Psoas muscle (tissue), 8 donors: Measurements from ENCODE around the gene TYW1. TPM values are rescaled to one million over a fixed set of nuclear protein-coding genes. Genes with fewer than 3 reads are reported as not detected.
"Not testable (repeated sequence)": the region's sequence is repeated elsewhere in the genome, so short reads cannot be mapped to it uniquely, and the experiment has no call there.

Experiments
- ATAC-seq, 4 donors: fragments of 200-7000 bp; cut with Tn5 transposase; one replicate each; pipeline ENCODE4 v1.9.1; 2020; ENCODE audit warnings: moderate library complexity in 3 of 4, mild to moderate bottlenecking in 2 of 4
- DNase-seq, 2 donors: peaks; one replicate each; pipeline ENCODE4 v3.0.0-alpha.2; 2020
- H3K27ac ChIP-seq: fragments of 200-600 bp; one replicate; pipeline ENCODE4 v1.8.0; 2022
- H3K27me3 ChIP-seq, 3 donors: fragments of 200-600 bp in 1 of 3; one replicate each; pipeline versions ENCODE4 v1.6.1 to v1.8.0; 2013 to 2022; ENCODE audit warnings: low read length in 2 of 3, mild to moderate bottlenecking in 2 of 3, moderate library complexity in 1 of 3; ENCODE audit not compliant: insufficient read depth in 3 of 3
- H3K36me3 ChIP-seq, 2 donors: fragments of 200-600 bp in 1 of 2; one replicate each; pipeline versions ENCODE4 v1.6.1 to v1.8.0; 2013 to 2022; ENCODE audit warnings: low read depth in 1 of 2, mild to moderate bottlenecking in 1 of 2, moderate library complexity in 1 of 2; ENCODE audit not compliant: insufficient read depth in 1 of 2
- H3K4me1 ChIP-seq: fragments of 200-600 bp; one replicate; pipeline ENCODE4 v1.8.0; 2022
- H3K4me3 ChIP-seq: fragments of 200-600 bp; one replicate; pipeline ENCODE4 v1.8.0; 2022; ENCODE audit warnings: mild to moderate bottlenecking
- H3K9me3 ChIP-seq: fragments of 200-600 bp; one replicate; pipeline ENCODE4 v1.8.0; 2022
- WGBS, 3 donors: extraction: QIAGEN DNeasy Blood & Tissue Kit; methylation state at CpG; one replicate each; pipeline versions ENCODE4 v1.1.6 to v1.1.7; 2013; 5-methylcytosine and 5-hydroxymethylcytosine counted together
- intact Hi-C, 2 donors: fragments of 100-400 bp; cut with DNase I; formaldehyde crosslinking; loops; one replicate each; pipeline versions ENCODE4 v1.11.0 to v1.14.2; 2022
- polyA plus RNA-seq, 3 donors: library from polyadenylated mRNA; stranded (reverse); fragments of 200-250 nt; gene quantifications; one replicate each; pipeline ENCODE4 v1.2.3, GENCODE V29; 2013
- total RNA-seq, 4 donors: library from RNA; stranded (reverse); fragmentation: NEBNext Ultra II Directional in 2 of 4; extraction: Animal tissue kit (Norgen Biotek cat#: 25700) in 2 of 4; gene quantifications; one replicate each; pipeline versions ENCODE4 v1.2.1 to v1.2.4, GENCODE V29; 2021 to 2023
- TF ChIP-seq, protein P1 (sequence below): fragments of 200-600 bp; IDR thresholded peaks from one replicate; pipeline ENCODE4 v1.8.0; 2022; ENCODE audit warnings: antibody characterized with exemption
- donor health status: healthy with polysubstance abuse.
- donor health status: DM: no; HTN: no; CAD: no; lungs with moderate emphysema.
- donor health status: Bipolar disorder and iron deficiency.
- donor health status: healthy.
- donor health status: DM: yes; HTN: yes; CAD: no.
- donor health status: DM: no; HTN: no; CAD: no.
- donor health status: DM: no; HTN: no; CAD: no.
- donor health status: DM: yes; HTN: yes; CAD: no.

Gene TYW1
- total and polyA plus RNA-seq, 7 donors, result 9.3 to 20.1 (median 10.7) TPM

DNA sequence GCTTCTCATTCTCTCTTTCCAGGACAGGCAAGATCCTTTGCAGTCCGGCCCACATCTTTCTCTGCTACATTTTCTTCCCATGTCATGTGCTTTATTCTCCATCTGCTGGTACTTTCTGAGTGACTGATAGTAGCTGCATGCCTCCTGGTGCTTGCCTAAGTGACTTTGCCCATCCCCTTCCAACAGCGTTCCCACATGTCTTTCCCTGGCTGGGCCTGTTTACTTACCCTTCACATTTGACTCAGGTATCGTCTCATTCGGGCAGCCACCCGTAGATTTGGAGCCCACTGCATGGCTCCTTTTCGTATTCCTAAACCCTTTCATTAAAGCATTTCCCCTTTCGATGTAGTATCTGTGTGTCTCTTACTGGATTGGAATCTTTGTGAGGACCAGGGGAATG is 24.6 kb downstream of the TYW1 start:
- peaks cover 8% of the 10 kb centered on the region for H3K4me1 ChIP-seq
- H3K27me3 ChIP-seq, result no peaks in the 10 kb centered on the region
- 87 to 94% (median 92%) methylated on average over 7 of the region's 7 CpGs for WGBS, 3 donors
- no peak for DNase-seq
- no peak overlapping the region for H3K4me3 ChIP-seq
- H3K27ac ChIP-seq, result no peak overlapping the region
- H3K36me3 ChIP-seq, result peaks cover 8 to 88% of the 10 kb centered on the region in 2 donors
- ATAC-seq, result no peak
- H3K9me3 ChIP-seq, result no peaks in the 10 kb centered on the region
- intact Hi-C loops, result no loop called here
- TF ChIP-seq, protein P1, sequence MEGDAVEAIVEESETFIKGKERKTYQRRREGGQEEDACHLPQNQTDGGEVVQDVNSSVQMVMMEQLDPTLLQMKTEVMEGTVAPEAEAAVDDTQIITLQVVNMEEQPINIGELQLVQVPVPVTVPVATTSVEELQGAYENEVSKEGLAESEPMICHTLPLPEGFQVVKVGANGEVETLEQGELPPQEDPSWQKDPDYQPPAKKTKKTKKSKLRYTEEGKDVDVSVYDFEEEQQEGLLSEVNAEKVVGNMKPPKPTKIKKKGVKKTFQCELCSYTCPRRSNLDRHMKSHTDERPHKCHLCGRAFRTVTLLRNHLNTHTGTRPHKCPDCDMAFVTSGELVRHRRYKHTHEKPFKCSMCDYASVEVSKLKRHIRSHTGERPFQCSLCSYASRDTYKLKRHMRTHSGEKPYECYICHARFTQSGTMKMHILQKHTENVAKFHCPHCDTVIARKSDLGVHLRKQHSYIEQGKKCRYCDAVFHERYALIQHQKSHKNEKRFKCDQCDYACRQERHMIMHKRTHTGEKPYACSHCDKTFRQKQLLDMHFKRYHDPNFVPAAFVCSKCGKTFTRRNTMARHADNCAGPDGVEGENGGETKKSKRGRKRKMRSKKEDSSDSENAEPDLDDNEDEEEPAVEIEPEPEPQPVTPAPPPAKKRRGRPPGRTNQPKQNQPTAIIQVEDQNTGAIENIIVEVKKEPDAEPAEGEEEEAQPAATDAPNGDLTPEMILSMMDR, result no peak

DNA sequence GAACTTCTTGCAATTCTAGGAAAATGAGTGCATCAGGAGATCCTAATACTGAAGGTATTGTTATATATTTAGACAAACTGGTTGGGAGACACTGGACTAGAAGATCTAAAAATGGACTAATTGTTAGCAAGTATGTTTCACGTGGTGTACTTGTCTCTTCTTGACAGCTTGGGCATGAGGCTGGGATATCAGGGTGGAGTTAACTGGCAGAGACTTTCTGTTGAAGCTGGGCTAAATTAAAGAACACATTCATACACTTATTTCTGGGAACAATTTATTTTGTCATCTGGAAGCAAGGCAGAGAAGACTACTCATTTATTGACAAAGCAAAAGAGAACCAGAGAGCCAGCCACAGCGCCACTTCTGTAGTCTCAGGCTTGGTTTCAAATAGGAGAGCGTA is 25.9 kb downstream of the TYW1 start:
- no peaks in the 10 kb centered on the region for H3K27me3 ChIP-seq
- ATAC-seq, result peak; percentile 35 to 80 (median 57)
- peaks cover 8% of the 10 kb centered on the region for H3K4me1 ChIP-seq
- TF ChIP-seq, protein P1, result no peak
- H3K36me3 ChIP-seq, result peaks cover 8 to 76% of the 10 kb centered on the region in 2 donors
- DNase-seq, result no peak
- peak overlapping the region; percentile 21 for H3K27ac ChIP-seq
- WGBS, 3 donors, result 64 to 79% (median 66%) methylated on average over 3 of the region's 3 CpGs
- H3K4me3 ChIP-seq, result no peak overlapping the region
- intact Hi-C loops, result no loop called here
- H3K9me3 ChIP-seq, result no peaks in the 10 kb centered on the region

DNA sequence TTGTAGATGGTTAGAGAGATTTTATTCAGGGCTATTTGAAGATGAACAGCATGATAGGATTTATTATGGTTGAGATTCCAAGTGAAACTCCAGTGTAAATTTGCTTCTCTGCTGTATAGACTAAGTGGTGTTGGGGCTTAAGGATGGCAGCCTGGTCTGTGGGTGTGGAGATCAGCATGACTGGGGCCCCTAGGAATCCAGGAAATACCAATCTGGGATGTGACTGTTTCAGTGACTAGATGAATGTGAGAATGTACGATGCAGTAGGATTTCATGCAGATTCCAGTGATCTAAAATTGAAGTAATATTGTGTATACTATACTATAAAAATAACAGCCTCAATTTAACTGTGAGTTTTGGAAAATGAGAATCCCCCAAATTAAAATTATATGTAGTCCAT is 28.8 kb downstream of the TYW1 start:
- H3K27ac ChIP-seq, DNase-seq, ATAC-seq, H3K4me1 ChIP-seq, H3K4me3 ChIP-seq, H3K27me3 ChIP-seq, intact Hi-C loops, H3K9me3 ChIP-seq: not testable (repeated sequence)
- WGBS, 3 donors, result 61 to 81% (median 66%) methylated on average over 1 of the region's 1 CpG
- peaks cover under 1 to 56% of the 10 kb centered on the region in 2 donors for H3K36me3 ChIP-seq

DNA sequence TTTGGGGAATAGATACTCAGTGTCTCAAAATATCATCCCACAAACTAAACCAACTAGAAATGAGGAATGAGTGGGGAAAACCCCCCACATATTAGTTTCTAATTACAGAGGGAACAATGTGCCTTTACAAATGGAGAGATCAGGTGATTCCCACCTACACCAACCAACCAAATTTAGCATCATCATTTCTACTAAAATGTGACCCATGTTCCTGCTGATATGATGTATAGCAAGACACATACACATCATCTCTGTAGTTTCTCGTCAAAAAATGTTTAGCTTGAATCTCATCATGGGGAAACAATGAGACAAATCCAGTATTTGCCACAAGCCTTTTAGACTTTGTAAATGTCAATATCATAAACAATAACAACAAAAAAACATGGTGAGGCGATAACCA is 35.1 kb downstream of the TYW1 start:
- H3K4me1 ChIP-seq, H3K27ac ChIP-seq, DNase-seq, ATAC-seq, H3K27me3 ChIP-seq, H3K9me3 ChIP-seq, H3K4me3 ChIP-seq, intact Hi-C loops: not testable (repeated sequence)
- H3K36me3 ChIP-seq, result peaks cover 0 to 15% of the 10 kb centered on the region in 2 donors
- WGBS, 3 donors, result 92 to 100% (median 93%) methylated on average over 1 of the region's 2 CpGs

DNA sequence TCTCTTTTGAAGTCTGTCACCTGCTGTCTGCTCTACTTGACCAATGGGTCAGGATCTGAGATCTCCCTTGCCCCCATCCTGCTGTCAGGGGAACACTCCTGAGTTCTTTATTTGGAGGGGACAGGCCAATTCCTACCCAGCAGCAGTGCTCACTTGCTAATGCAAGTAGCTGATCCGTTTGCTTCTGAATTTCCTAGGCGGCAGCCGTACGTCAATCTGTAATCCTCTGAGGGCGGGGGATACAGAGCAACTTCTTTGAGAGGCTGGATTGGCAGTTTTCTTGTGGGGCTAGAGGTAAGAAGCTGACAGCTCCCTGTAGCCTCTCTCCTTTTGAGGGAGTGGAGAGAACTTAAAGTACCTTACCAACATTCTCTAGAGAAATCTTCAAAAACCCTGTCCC is 36.6 kb downstream of the TYW1 start:
- no peaks in the 10 kb centered on the region for H3K27me3 ChIP-seq
- WGBS, 3 donors, result 81 to 96% (median 86%) methylated on average over 5 of the region's 5 CpGs

DNA sequence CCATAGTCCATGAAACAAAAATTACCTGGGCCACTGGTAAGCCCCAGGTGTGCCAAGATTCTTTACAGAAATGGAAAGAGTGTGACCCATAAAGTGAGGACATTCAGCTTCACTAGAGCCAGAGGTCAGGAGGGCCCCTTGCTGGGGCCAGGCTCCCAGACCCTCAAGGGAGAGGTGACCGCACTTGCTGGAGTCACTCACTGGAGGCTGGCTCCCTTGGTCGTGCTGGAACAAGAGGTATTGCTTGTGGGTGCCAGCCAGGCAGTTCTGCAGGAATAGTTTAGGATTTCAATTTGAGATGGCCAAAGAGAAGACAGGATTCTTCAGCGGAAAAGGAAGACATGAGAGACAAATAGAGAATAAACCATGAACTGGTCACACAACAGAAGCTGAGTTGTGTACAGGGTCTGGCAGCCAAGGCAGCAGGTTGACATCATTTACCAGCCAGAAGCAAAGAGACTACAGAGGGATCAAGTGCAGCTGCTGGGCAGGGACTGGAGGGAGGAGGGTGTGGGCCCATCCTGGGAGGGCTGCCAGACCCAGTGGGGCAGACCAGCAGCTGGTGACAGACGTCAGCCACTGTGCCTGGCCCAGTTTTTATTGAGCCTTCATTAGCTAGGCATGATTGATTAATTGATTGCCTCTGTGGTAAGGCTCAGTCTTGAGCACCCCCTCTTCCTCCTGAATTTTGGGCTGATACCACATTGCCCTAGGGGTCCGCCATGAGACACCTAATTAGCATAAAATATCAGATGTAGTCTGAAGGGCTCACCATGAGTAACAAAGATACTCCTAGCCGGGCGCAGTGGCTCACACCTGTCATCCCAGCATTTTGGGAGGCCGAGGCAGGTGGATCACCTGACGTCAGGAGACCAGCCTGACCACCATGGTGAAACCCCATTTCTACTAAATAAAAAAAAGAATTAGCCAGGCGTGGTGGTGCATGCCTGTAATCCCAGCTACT is 40.1 kb downstream of the TYW1 start:
- H3K9me3 ChIP-seq, H3K4me1 ChIP-seq, H3K36me3 ChIP-seq, intact Hi-C loops, H3K27me3 ChIP-seq: not testable (repeated sequence)
- H3K27ac ChIP-seq, result peak overlapping the region; percentile 89
- 33 to 49% (median 40%) methylated on average over 9 to 10 of the region's 10 CpGs for WGBS, 3 donors
- peak overlapping the region; percentile 8 for H3K4me3 ChIP-seq
- ATAC-seq (peak; percentile 97 to 99 (median 98)), DNase-seq (peak; percentile 68 to 88)

More for the DNA sequence above, 36.6 kb downstream of the TYW1 start:
- ATAC-seq (no peak), DNase-seq (no peak)
- Histone ChIP-seq H3K4me3 (no peak overlapping the region), H3K9me3 (no peaks in the 10 kb centered on the region), H3K27ac (no peak overlapping the region), H3K36me3 (peaks cover 0 to 15% of the 10 kb centered on the region in 2 donors), H3K4me1 (peaks cover 3% of the 10 kb centered on the region)
- TF ChIP-seq, protein P1, result no peak
- intact Hi-C loops, result no loop called here
